Karpas-422 (cell line): ENCODE results near the gene SIGLEC6. TPM values are rescaled to one million over a fixed set of nuclear protein-coding genes. Genes with fewer than 3 reads are reported as not detected.

Source experiments
- DNase-seq: peaks from one replicate; pipeline ENCODE4 v3.0.0-alpha.2; 2015
- H2AFZ ChIP-seq: fragments of 200-600 bp; sonication (generic); 2 replicates; pipeline ENCODE4 v1.6.1; 2014; ENCODE audit warnings: antibody characterized with exemption, low read length, mixed read lengths
- H3K27ac ChIP-seq: fragments of 200-600 bp; sonication (generic); 2 replicates; pipeline ENCODE4 v1.5.1; 2014; ENCODE audit warnings: mild to moderate bottlenecking, low read length, moderate library complexity
- H3K27me3 ChIP-seq: fragments of 200-600 bp; sonication (generic); 2 replicates; pipeline ENCODE4 v1.6.1; 2014; ENCODE audit warnings: low read length, mixed read lengths
- H3K36me3 ChIP-seq: fragments of 200-600 bp; sonication (generic); 2 replicates; pipeline ENCODE4 v1.6.1; 2014; ENCODE audit warnings: low read length, mixed read lengths; ENCODE audit not compliant: insufficient read depth
- H3K4me1 ChIP-seq: fragments of 200-600 bp; sonication (generic); 2 replicates; pipeline ENCODE4 v1.6.1; 2014; ENCODE audit warnings: mild to moderate bottlenecking, low read length, mixed read lengths
- H3K4me2 ChIP-seq: fragments of 200-600 bp; sonication (generic); 2 replicates; pipeline ENCODE4 v1.6.1; 2014; ENCODE audit warnings: low read length, low read depth, mild to moderate bottlenecking; ENCODE audit not compliant: poor library complexity, severe bottlenecking
- H3K4me3 ChIP-seq: fragments of 200-600 bp; sonication (generic); 2 replicates; pipeline ENCODE4 v1.5.1; 2014; ENCODE audit warnings: mild to moderate bottlenecking, antibody characterized with exemption, low read length, mixed read lengths
- H3K79me2 ChIP-seq: fragments of 200-600 bp; sonication (generic); 2 replicates; pipeline ENCODE4 v1.6.1; 2014; ENCODE audit warnings: mild to moderate bottlenecking, low read length, mixed read lengths
- H3K9ac ChIP-seq: fragments of 200-600 bp; sonication (generic); 2 replicates; pipeline ENCODE4 v1.6.0; 2014; ENCODE audit warnings: low read length
- H3K9me2 ChIP-seq: fragments of 200-600 bp; sonication (generic), shearing (Covaris generic); replicated peaks from 2 replicates; pipeline ENCODE4 v1.6.0; 2014; ENCODE audit warnings: mild to moderate bottlenecking, low read length, moderate library complexity; ENCODE audit not compliant: insufficient read depth
- H3K9me3 ChIP-seq: fragments of 300-700, 200-600 bp; sonication (generic); 2 replicates; pipeline ENCODE4 v1.6.1; 2014; ENCODE audit warnings: low read length, mixed read lengths
- H4K20me1 ChIP-seq: fragments of 200-600 bp; sonication (generic); 2 replicates; pipeline ENCODE4 v1.6.1; 2014; ENCODE audit warnings: mild to moderate bottlenecking, antibody characterized with exemption, low read length, low read depth; ENCODE audit not compliant: insufficient read depth
- total RNA-seq: library from RNA; depleted of rRNA; stranded (reverse); fragments of >200 nt; shearing (Covaris generic); gene quantifications from 2 replicates; pipeline ENCODE4 v1.2.3, GENCODE V29; 2014; ENCODE audit warnings: low replicate concordance

Gene SIGLEC6
- total RNA-seq, 1 experiment from 2014 or later = not detected

DNA sequence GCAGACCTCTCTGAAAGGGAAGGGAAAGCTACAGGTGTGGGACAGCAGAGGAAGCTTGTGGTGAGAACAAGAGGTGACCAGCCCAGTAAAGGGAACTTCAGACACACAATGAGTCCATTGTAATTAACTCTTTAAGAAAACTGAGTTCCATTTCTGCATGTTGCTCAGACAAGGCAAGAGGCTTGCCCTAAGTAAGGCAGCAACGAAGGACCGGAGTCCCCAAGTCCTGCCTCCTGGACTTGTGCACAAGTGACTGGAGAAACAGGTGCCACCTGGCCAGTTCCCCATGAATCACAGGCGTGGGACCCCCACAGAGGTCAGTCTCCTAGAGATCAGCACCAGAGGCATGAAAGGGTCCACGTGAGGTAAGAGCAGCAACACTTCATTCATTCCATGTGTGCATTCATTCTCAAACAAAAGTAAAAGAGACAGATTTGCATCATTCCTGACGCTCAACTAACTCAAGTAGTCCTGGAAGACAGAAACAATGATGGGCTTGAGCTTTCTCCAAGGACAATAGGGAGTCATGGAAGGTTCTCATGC is 14.7 kb upstream of the SIGLEC6 start:
- Histone ChIP-seq H3K4me2 (no peak overlapping the region), H3K9ac (no peak overlapping the region), H3K27ac (no peak overlapping the region), H3K4me1 (peaks cover 10% of the 10 kb centered on the region), H3K27me3 (no peaks in the 10 kb centered on the region), H3K9me2 (no peaks in the 10 kb centered on the region), H3K36me3 (no peaks in the 10 kb centered on the region), H3K4me3 (no peak overlapping the region), H4K20me1 (no peaks in the 10 kb centered on the region), H3K9me3 (no peaks in the 10 kb centered on the region), H2AFZ (no peak overlapping the region), H3K79me2 (no peaks in the 10 kb centered on the region)
- no peak for DNase-seq

DNA sequence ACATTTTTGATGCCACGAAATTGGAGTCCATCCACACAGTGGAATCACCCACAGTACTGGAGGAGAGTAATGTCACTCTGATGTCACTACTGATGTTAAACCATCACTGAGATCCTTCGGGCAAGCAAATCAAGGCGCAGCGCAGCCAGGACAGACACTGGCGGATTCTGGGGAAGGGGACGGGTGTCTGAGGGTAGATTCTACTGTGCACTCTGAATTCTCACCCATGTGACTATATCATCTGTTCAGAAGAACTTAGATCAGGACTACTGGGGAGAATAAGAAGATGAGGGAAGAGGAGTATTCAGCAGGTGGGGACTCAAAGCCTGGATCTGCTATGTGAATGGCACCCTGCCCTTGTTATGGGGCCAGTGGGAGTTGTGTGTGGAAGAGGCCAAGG is 12.6 kb upstream of the SIGLEC6 start:
- no peak overlapping the region for H2AFZ ChIP-seq
- no peaks in the 10 kb centered on the region for H3K27me3 ChIP-seq
- H3K79me2 ChIP-seq = no peaks in the 10 kb centered on the region
- no peak overlapping the region for H3K4me3 ChIP-seq
- no peaks in the 10 kb centered on the region for H4K20me1 ChIP-seq
- no peaks in the 10 kb centered on the region for H3K9me3 ChIP-seq
- no peaks in the 10 kb centered on the region for H3K36me3 ChIP-seq
- no peak for DNase-seq
- no peak overlapping the region for H3K27ac ChIP-seq
- no peak overlapping the region for H3K4me2 ChIP-seq
- H3K9me2 ChIP-seq = no peaks in the 10 kb centered on the region
- no peak overlapping the region for H3K9ac ChIP-seq
- H3K4me1 ChIP-seq = no peaks in the 10 kb centered on the region

DNA sequence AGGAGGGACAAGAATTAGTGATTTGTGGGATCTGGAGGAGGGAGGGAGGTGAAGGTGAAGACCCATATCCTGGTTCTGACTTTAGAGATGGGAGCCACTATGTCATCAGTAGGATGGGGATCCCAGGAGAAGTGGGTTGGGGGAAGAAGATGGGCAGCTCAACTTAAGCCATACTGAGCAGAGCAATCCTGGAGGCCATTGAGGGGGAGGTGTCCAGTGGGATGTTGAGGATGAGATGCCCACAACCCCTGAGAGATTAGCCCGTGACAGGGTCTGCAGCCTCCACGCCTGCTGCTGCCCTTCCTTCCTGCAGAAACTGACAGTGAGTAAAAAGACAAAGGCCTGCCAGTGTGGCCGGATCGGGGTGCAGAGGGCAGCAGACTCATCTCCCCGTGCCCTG is 11.2 kb upstream of the SIGLEC6 start:
- Histone ChIP-seq H3K9me2 (no peaks in the 10 kb centered on the region), H4K20me1 (no peaks in the 10 kb centered on the region), H3K4me1 (no peaks in the 10 kb centered on the region), H3K9me3 (no peaks in the 10 kb centered on the region), H2AFZ (no peak overlapping the region), H3K4me3 (no peak overlapping the region), H3K4me2 (no peak overlapping the region), H3K27me3 (no peaks in the 10 kb centered on the region), H3K36me3 (no peaks in the 10 kb centered on the region), H3K9ac (no peak overlapping the region), H3K79me2 (no peaks in the 10 kb centered on the region), H3K27ac (no peak overlapping the region)
- DNase-seq = no peak

DNA sequence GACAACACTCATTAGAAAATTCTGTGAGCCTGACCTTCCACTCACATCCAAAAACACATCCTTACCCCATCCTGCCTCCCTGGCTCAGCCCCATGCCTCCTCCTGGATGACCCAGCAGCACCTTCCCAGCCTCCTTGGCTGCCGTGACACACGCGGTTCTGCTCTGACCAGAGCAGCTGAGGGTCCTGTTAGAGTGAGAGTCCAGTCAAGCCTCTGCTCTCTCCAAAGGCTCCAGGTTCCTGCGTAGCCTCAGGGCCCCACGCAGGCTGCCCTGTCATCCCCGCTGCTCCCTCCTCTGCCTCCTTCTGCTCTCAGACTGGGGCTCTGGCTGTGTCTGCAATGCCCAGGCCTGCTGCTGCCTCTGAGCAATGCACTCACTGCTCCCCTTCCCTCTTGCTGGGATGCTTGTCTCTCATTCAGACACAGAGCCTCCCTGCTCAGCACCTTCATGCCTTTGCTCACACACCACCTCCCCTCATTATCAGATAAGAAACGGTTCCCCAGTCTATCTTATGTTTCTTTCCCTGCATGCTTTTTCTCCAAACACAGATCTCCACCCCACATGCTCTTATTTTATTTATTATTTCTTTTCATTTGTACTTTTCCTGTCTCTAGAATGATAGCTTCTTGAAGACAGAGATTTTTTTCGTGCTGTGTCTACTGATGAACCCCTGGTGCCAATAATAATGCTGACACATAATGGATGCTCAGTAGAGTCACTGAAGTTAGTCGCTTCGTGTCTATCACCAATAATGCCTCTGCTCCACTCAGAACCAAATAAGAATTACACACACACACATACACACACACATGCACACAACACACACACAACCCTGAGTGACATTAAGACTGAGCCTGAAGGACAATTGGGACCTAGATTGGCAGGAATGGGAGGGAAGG is 10.2 kb upstream of the SIGLEC6 start:
- no peaks in the 10 kb centered on the region for H3K79me2 ChIP-seq
- no peak overlapping the region for H3K9ac ChIP-seq
- no peak overlapping the region for H3K4me3 ChIP-seq
- no peaks in the 10 kb centered on the region for H3K9me2 ChIP-seq
- no peak overlapping the region for H3K27ac ChIP-seq
- H3K4me1 ChIP-seq = no peaks in the 10 kb centered on the region
- H4K20me1 ChIP-seq = no peaks in the 10 kb centered on the region
- H3K27me3 ChIP-seq = no peaks in the 10 kb centered on the region
- H3K36me3 ChIP-seq = no peaks in the 10 kb centered on the region
- no peaks in the 10 kb centered on the region for H3K9me3 ChIP-seq
- DNase-seq = no peak
- H3K4me2 ChIP-seq = no peak overlapping the region
- H2AFZ ChIP-seq = no peak overlapping the region

DNA sequence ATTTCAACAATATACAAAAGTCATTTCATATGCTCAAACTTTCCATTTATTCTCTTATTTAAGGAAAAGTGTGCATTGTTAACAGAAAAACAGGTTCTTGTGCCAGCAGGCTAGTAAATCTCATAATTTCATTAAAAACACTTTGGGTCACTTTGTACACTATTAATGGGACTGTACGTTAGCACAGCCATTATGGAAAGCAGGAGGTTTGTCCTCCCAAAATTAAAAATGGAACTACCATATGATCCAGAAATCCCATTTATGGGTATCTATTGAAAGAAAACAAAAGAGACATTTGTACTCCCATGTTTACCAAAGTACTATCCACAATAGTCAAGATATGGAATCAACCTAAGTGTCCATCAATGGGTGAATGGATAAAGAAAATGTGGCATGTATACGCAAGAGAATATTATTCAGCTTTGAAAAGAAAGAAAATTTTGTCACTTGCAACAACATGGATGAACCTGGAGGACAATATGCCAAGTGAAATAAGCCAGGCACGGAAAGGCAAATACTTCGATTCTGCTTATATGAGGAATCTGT is 8.4 kb upstream of the SIGLEC6 start:
- Histone ChIP-seq H3K4me1 (no peaks in the 10 kb centered on the region), H3K9ac (no peak overlapping the region), H2AFZ (no peak overlapping the region), H3K79me2 (no peaks in the 10 kb centered on the region), H3K9me3 (no peaks in the 10 kb centered on the region), H3K9me2 (no peaks in the 10 kb centered on the region), H3K4me3 (no peak overlapping the region), H3K27ac (no peak overlapping the region), H3K27me3 (no peaks in the 10 kb centered on the region), H3K36me3 (no peaks in the 10 kb centered on the region), H4K20me1 (no peaks in the 10 kb centered on the region), H3K4me2 (no peak overlapping the region)
- DNase-seq = no peak

DNA sequence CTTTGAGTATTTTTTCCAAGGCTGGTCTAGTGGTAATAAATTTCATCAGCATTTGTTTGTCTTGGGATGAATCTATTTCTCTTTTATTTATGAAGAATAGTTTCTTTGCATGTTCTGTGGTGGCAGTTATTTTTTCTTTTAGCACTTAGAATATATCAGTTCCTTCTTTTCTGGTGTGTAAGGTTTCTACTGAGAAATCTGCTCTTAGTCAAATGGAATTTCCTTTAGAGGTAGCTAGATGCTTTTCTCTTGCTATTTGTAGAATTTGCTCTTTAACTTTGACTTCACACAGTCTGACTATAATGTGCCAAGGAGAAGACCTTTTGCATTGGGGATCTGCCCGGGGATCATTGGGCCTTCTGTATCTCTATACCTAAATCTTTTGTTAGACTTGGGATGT is 4.1 kb upstream of the SIGLEC6 start:
- Histone ChIP-seq H3K4me1 (no peaks in the 10 kb centered on the region), H3K9ac (no peak overlapping the region), H2AFZ (no peak overlapping the region), H4K20me1 (no peaks in the 10 kb centered on the region), H3K79me2 (no peaks in the 10 kb centered on the region), H3K27ac (no peak overlapping the region), H3K9me2 (no peaks in the 10 kb centered on the region), H3K36me3 (no peaks in the 10 kb centered on the region), H3K27me3 (no peaks in the 10 kb centered on the region), H3K9me3 (no peaks in the 10 kb centered on the region), H3K4me2 (no peak overlapping the region), H3K4me3 (no peak overlapping the region)
- DNase-seq = no peak

DNA sequence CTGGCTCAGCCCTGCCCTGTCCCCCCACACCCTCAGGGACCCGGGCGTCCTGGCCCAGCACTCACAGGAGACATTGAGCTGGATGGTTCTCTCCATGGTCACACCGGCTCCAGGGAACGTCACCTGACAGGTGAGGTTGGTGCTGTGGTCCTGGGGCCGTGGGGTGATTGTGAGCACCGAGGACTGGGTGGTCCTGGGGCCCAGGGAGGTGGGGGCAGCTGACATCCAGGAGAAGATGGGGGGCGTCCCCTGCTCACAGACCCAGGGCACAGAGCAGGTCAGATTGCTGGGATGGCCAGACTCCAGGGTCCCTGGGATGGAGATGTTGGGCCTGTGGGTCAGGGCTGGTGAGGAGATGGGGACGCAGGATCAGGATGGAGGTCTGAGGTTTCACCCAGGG is 854 bp downstream of the SIGLEC6 start:
- H3K4me2 ChIP-seq = no peak overlapping the region
- no peaks in the 10 kb centered on the region for H4K20me1 ChIP-seq
- no peak overlapping the region for H3K4me3 ChIP-seq
- no peak overlapping the region for H3K27ac ChIP-seq
- no peak for DNase-seq
- no peak overlapping the region for H2AFZ ChIP-seq
- no peaks in the 10 kb centered on the region for H3K4me1 ChIP-seq
- H3K79me2 ChIP-seq = no peaks in the 10 kb centered on the region
- no peaks in the 10 kb centered on the region for H3K9me2 ChIP-seq
- H3K9me3 ChIP-seq = no peaks in the 10 kb centered on the region
- H3K36me3 ChIP-seq = no peaks in the 10 kb centered on the region
- H3K27me3 ChIP-seq = no peaks in the 10 kb centered on the region
- no peak overlapping the region for H3K9ac ChIP-seq

DNA sequence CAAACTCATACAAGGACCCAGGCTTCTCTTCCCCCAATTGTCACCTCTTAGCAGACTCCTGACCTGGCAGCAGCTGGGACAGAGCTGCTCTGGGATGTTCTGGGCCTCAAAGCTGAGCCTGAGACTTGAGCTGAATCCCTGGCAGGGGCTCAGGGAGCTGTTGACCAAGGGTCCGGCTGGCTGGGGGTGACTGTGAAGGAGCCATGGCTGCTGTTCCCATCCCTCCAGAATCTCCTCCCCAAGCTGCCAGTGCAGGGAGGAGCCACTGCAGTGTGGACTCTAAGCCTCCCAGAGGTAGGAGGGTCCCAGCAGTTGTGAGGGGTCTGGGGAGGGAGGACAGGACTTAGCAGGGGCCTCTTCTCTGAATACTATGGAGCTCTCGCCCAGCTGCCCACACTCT is 2.2 kb downstream of the SIGLEC6 start:
- no peak overlapping the region for H3K4me2 ChIP-seq
- no peaks in the 10 kb centered on the region for H4K20me1 ChIP-seq
- no peak overlapping the region for H3K27ac ChIP-seq
- H2AFZ ChIP-seq = no peak overlapping the region
- H3K4me3 ChIP-seq = no peak overlapping the region
- no peaks in the 10 kb centered on the region for H3K4me1 ChIP-seq
- no peak overlapping the region for H3K9ac ChIP-seq
- H3K79me2 ChIP-seq = no peaks in the 10 kb centered on the region
- no peaks in the 10 kb centered on the region for H3K9me2 ChIP-seq
- no peak for DNase-seq
- H3K27me3 ChIP-seq = no peaks in the 10 kb centered on the region
- no peaks in the 10 kb centered on the region for H3K36me3 ChIP-seq
- H3K9me3 ChIP-seq = no peaks in the 10 kb centered on the region
